NCI-H1417 (cell line): ENCODE results near the gene RASA3.
"Not testable (repeated sequence)": the region's sequence is repeated elsewhere in the genome, so short reads cannot be mapped to it uniquely, and the experiment has no call there.

Source experiments
- DNase-seq, 3 experiments: peaks; one replicate each; lab custom pipeline; 2025; lab: John Stamatoyannopoulos, UW

RASA3 gene

GRCh38 chr13:114127473-114128347, 4.7 kb downstream of the RASA3 start:
- peak in 2 of 3 experiments; percentile 34 to 59 for DNase-seq

DNA sequence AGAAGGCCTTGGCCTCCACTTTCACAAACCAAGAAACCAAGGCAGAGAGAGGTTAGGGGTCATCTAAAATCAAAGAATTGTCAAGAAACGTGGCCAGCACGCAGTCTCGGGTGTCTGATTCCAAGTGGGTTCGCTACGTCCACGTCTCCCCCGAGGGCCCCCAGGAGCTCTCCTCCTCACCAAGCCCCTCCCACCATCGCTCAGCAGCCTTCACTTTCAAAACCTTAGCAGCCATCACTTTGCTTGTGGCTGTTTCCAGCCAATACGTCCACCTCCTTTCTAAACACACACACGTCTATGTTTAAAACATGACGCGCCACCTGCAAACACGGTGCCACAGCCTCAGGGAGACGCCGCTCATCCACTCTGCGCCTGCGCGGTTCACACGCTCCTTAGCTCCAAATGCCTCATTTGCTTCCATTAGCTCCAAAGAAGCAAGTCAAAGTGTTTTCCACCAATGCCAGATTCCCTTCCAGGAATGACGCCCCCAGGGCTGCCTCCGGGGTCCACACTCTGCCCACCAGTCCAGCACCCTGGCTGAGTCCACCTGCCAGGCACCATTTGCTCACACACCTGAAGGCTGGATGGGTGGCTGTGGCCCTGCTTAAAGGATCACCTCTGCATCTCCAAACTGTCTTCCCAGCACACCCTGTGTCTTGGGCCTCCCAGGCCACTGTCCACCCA, 5.5 kb downstream of the RASA3 start:
- no peak for DNase-seq

- not testable (repeated sequence) for DNase-seq
Measured at GRCh38 chr13:114126086-114126485, 6.3 kb downstream of the RASA3 start.

GRCh38 chr13:114125589-114125988, 6.8 kb downstream of the RASA3 start:
- no peak for DNase-seq

GRCh38 chr13:114124921-114125320, 7.5 kb downstream of the RASA3 start:
- no peak for DNase-seq

DNA sequence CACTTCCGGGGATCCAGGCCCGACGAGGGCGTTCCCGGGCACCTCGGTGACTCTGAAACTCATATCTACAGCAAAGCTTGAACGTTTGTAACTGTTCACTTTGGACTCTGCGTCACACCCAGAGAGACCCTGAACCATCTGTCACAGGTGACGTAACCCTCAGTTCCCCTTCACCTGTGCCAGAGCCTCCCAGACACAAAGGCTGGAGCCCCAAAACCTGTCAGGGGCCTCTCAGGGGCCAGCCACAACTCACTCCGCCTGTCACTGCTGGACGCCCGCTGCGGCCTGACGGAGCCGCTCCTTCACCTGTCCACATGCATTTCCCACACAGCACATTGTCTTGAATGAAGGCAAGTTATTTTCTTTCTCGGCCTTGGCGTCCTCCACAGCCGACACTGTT, 8.0 kb downstream of the RASA3 start:
- DNase-seq: no peak

- no peak for DNase-seq
Measured at GRCh38 chr13:114123876-114124275, 8.5 kb downstream of the RASA3 start.

DNA sequence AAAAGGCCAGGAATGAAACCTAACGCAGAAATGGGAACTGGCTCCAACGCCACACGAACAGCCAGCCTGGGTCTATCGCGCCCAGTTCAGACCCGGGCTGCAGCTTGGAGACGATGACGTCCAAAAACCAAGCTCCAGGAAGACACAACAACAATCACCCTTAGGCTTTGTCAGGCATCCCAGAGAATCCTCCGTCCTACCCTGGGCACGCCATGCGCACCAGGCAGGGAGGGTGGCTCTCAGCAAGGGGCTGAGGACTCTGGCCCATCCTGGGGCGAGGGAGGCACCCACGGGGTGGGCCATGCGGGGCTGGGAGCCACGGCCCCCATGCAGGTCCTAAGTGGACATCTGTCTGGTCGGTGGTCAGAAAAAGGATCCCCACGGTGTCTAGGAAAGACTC, 9.0 kb downstream of the RASA3 start:
- no peak for DNase-seq

- DNase-seq: no peak
Measured at GRCh38 chr13:114122591-114123211, 9.7 kb downstream of the RASA3 start.

- no peak for DNase-seq
Measured at GRCh38 chr13:114122127-114122511, 10.3 kb downstream of the RASA3 start.

GRCh38 chr13:114121496-114122126, 10.8 kb downstream of the RASA3 start:
- no peak for DNase-seq

DNA sequence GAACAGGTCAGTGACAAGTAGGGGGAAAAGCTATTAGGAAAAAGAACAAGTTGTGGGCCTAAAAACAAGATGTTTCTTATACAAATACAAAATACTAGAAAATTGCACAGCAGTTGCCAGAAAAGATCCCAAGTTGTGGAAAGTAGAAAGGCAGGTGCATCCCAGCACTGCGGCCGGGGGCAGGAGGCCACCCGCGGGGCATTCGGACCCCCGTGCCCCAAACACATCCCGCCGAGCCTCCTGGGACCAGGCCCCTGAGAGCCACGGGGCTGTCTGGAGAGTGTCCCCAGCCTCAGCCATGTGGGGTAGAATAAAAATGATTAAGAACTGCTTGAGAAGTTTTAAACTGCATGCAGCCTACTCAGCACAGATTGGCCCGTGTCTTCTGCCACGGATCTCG, 11.4 kb downstream of the RASA3 start:
- no peak for DNase-seq

DNA sequence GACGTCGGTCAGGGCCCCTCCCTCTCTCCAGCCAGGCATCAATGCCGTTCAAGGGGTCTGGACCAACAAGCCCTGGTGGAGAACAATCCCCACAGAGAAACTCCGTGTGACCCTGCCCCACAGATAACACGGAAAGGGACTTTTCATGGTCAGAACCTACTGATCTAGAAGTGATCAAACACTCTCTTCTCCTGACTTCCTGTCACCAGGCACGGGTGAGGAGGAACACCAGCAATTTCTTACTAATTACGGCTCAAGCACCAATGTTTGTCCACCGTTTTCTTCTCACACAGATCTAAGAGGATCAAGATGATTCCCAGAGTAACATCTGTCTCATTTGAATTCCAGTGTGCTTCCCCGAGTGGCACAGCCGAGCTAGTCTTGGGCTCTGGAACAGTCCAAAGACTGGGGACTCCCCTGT, 11.8 kb downstream of the RASA3 start:
- DNase-seq: peak in 2 of 3 experiments; percentile 26 to 57

GRCh38 chr13:114119196-114119595, 13.2 kb downstream of the RASA3 start:
- no peak for DNase-seq

DNA sequence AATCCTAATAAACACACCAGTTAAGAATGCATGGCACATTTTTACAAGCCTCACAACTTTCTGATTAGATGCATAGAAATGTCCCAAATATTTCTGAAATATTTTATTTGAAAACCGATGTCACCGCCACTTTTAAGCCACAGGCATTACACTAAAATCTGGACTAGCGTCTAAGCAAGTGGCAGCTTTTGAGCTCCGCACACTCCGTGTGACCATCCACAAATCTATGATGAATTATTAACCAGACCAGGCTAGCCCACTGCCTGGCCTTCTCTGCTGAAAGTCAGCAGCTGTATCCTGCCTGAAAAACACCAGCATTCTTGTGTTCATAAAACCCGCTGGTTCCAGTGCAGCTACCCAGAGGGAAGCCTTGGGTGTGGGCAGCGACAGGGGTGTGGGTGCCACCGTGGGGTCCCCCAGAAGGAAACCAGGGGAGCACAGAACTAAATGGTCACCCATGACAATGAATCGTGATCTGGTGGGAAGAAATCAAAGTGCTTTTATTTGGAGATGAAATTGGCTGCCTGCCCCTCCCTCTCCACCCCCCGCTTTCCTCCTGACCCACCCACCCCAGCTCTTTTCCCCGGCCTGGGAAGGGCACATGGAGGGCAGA, 13.8 kb downstream of the RASA3 start:
- DNase-seq: no peak

DNA sequence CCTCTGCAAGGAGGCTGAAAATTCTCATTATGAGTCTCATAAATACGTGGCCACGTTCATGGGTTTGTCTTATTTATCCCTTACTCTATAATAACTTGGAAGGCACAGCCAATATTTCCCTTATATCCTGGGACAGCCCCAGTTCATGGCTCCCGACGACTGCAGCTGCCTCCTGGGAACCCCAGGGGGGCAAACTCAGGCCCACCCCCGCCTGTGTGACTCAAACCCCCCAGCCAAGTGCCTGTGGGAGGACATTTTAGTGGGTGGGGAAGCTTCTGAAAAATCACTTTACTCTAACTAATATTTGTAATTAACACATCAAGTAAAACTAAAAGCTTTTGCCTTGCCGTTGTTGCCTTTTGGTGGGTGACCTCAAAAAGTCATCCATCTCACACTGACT, 14.3 kb downstream of the RASA3 start:
- no peak for DNase-seq

DNA sequence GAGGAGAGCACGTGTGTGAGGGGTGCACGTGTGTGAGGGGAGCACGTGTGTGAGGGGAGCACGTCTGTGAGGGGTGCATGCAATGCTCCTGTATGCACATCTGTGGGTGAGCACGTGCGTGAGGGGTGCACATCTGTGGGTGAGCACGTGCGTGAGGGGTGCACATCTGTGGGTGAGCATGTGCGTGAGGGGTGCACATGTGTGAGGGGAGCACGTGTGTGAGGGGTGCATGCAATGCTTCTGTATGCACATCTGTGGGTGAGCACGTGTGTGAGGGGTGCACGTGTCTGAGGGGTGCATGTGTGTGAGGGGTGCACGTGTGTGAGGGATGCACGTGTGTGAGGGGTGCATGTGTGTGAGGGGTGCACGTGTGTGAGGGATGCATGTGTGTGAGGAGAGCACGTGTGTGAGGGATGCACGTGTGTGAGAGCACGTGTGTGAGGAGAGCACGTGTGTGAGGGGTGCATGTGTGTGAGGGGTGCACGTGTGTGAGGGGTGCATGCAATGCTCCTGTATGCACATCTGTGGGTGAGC, 15.0 kb downstream of the RASA3 start:
- not testable (repeated sequence) for DNase-seq

DNA sequence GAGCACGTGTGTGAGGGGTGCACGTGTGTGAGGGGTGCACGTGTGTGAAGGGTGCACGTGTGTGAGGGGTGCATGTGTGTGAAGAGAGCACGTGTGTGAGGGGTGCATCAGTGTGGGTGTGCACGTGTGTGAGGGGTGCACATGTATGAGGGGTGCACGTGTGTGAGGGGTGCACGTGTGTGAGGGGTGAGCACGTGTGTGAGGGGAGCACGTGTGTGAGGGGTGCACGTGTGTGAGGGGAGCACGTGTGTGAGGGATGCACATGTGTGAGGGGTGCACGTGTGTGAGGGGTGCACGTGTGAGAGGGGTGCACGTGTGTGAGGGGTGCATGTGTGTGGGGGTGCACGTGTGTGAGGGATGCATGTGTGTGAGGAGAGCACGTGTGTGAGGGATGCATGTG, 15.7 kb downstream of the RASA3 start:
- DNase-seq: no peak

DNA sequence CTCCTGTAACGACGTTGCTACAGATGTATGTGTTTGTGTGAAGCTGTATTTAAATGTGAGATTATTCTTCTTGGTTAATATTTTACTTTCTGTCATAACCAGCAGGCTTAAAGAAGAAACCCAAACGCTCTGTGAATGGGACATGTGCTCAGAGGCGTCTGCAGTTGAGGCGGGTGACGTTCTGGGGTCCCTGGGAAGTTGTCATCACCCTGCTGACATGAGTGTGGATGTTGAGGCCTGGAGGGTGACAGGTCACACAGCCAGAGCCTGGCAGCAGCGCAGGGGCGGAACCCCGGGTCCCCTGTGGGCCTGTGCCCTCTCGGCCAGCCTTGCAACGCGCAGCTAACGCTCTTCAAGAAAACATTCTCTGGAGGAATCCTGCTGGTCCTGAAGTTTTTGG, 16.6 kb downstream of the RASA3 start:
- DNase-seq: no peak

GRCh38 chr13:114115191-114115671, 17.2 kb downstream of the RASA3 start:
- DNase-seq: no peak

DNA sequence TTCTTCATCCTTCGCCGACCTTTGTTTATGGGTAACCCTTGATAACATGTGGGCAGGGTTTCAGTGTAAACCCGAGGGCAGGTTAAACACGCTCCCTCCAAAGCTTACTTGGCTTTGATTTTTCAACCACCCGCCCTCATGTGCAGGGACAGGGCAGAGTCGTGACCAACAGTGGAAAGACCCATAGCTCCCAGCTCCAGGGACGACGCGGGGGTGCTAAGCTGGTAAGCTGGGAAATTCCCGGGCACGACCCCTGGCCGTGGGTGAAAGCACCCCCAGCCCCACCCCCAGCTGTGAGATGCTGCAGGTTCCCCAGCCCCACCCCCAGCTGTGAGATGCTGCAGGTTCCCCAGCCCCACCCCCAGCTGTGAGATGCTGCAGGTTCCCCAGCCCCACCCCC, 17.8 kb downstream of the RASA3 start:
- DNase-seq: not testable (repeated sequence)
